Neutrophil (primary cell): Measurements from ENCODE around the gene ACSF3.

Source experiments
- H3K27ac ChIP-seq: fragments of 200-600 bp; sonication (generic); 2 replicates; pipeline ENCODE4 v1.5.1; 2016; ENCODE audit warnings: mild to moderate bottlenecking, moderate library complexity
- H3K27me3 ChIP-seq: fragments of 200-600 bp; sonication (generic); 2 replicates; pipeline ENCODE4 v1.6.0; 2016; ENCODE audit warnings: mild to moderate bottlenecking
- H3K36me3 ChIP-seq: fragments of 200-600 bp; sonication (generic); 2 replicates; pipeline ENCODE4 v1.5.1; 2017
- H3K4me1 ChIP-seq, 2 experiments: fragments of 200-600 bp in 1 of 2; sonication (generic) in 1 of 2; 1 replicate in 1 of 2; 2 replicates in 1 of 2; pipeline versions ENCODE4 v1.5.1 to v1.6.1; 2013 to 2016; ENCODE audit warnings: low read depth in 1 of 2, low read length in 1 of 2, mild to moderate bottlenecking in 1 of 2, moderate library complexity in 1 of 2; ENCODE audit not compliant: control insufficient read depth in 1 of 2, insufficient read depth in 1 of 2
- H3K4me3 ChIP-seq, 2 experiments: fragments of 200-600 bp in 1 of 2; sonication (generic) in 1 of 2; 1 replicate in 1 of 2; 2 replicates in 1 of 2; pipeline ENCODE4 v1.5.1; 2013 to 2016; ENCODE audit warnings: low read depth in 1 of 2, low read length in 1 of 2, mild to moderate bottlenecking in 1 of 2, moderate library complexity in 1 of 2
- H3K9me3 ChIP-seq: fragments of 200-600 bp; sonication (generic); 2 replicates; pipeline ENCODE4 v1.5.1; 2016
- TF ChIP-seq, protein P1 (sequence below): fragments of 200-600 bp; sonication (generic); IDR thresholded peaks from 2 replicates; pipeline ENCODE4 v1.5.1; 2016; ENCODE audit warnings: antibody characterized with exemption

The ACSF3 gene

DNA sequence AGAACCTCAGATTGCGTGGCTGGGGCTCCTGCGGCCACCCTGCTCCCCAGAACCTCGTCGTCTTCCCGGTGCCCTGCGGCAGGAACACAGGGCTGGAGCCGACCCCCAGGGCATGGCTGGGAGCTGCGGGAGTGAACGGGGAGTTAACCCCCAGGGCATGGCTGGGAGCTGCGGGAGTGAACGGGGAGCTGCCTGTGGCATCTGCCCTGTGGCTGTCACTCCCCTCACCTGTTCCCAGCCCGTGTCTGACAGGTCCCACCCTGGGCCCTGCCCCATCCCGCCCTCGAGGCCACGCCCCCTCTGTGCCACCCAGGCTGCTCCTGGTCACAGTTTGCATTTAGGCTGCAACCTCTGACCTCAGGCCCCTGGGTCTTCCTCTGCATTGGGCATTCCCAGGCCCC lies 39.4 kb upstream of the ACSF3 start:
- H3K36me3 ChIP-seq: no peaks in the 10 kb centered on the region
- H3K27me3 ChIP-seq: no peaks in the 10 kb centered on the region
- H3K4me1 ChIP-seq: peaks cover 0 to 5% of the 10 kb centered on the region in 2 experiments
- no peak overlapping the region for H3K4me3 ChIP-seq
- no peaks in the 10 kb centered on the region for H3K9me3 ChIP-seq
- TF ChIP-seq, protein P1, sequence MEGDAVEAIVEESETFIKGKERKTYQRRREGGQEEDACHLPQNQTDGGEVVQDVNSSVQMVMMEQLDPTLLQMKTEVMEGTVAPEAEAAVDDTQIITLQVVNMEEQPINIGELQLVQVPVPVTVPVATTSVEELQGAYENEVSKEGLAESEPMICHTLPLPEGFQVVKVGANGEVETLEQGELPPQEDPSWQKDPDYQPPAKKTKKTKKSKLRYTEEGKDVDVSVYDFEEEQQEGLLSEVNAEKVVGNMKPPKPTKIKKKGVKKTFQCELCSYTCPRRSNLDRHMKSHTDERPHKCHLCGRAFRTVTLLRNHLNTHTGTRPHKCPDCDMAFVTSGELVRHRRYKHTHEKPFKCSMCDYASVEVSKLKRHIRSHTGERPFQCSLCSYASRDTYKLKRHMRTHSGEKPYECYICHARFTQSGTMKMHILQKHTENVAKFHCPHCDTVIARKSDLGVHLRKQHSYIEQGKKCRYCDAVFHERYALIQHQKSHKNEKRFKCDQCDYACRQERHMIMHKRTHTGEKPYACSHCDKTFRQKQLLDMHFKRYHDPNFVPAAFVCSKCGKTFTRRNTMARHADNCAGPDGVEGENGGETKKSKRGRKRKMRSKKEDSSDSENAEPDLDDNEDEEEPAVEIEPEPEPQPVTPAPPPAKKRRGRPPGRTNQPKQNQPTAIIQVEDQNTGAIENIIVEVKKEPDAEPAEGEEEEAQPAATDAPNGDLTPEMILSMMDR: no peak
- H3K27ac ChIP-seq: no peak overlapping the region

DNA sequence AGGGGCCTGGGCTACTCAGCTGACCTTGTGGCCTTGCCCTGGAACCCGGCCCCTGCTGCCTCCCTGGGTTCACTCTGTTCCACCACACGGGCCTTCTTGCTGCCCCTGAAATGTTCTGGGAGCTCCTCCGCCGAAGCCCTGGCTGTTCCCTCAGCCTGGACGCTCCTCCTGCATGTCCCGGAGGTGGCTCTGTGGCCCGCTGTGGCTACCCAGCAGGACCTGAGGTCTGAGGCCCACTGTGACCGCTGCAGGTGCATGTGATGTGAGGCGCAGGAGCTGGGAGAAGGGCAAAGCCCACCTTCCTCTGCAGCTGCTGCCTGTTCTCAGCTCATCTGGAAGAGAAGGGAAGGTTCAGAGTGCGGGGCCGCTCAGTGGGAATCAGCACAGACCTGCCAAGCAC lies 38.9 kb upstream of the ACSF3 start:
- TF ChIP-seq, protein P1: no peak
- Histone ChIP-seq H3K4me3 (no peak overlapping the region), H3K4me1 (peaks cover 0 to 5% of the 10 kb centered on the region in 2 experiments), H3K27ac (no peak overlapping the region), H3K9me3 (no peaks in the 10 kb centered on the region), H3K27me3 (no peaks in the 10 kb centered on the region), H3K36me3 (no peaks in the 10 kb centered on the region)

DNA sequence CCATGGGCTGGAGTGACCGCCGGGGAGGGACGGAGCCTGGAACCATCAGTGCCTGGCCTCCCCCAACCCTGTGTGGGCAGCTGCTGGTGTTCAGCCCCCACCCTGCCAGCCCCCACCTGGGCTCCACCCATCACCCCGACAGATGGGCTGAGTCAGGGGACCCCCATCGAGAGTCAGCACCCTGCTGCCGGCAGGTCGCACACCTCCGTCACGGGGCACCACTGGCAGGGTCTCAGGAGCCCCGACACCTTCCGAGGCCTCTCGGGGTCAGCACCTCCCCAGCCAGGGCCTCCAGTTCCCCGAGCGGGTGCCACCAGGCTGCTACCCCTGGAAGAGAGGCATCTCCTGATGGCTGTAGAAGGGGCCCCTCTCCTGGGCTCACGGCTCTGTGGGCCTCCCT lies 38.3 kb upstream of the ACSF3 start:
- Histone ChIP-seq H3K4me3 (no peak overlapping the region), H3K27ac (no peak overlapping the region), H3K27me3 (no peaks in the 10 kb centered on the region), H3K36me3 (no peaks in the 10 kb centered on the region), H3K9me3 (no peaks in the 10 kb centered on the region), H3K4me1 (peaks cover 0 to 5% of the 10 kb centered on the region in 2 experiments)
- TF ChIP-seq, protein P1: no peak

DNA sequence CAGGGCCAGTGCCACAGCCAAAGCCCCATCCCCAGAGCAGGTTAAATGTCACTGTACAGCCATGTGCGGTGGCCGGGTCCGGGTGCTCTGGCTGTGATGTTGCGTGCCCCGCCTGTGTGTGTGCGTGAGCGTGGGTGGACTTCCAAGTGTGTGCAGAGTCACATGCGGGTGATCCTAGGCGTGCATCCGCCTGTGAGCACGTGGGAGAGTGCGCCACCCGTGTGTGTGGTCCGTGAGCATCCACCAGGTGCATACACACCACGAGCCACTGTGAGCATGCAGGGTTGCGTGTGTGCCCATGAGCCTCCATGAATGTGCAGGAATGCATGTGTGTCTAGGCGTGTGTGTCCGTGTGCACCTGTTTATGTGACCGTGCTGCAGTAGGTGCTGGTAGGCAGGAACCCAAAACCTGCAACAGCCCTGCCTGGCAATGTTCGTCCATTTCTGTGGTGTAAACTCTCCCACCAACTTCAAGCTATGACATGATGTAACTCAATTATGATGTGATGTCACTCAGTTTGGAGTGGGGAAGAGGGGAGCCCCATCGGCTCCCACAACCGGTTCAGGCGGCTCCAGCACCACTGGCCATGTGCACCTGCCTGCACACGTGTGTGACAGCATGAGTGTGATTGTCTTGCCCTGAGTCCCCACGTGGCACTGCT lies 37.6 kb upstream of the ACSF3 start:
- no peaks in the 10 kb centered on the region for H3K27me3 ChIP-seq
- H3K36me3 ChIP-seq: no peaks in the 10 kb centered on the region
- H3K4me3 ChIP-seq: no peak overlapping the region
- no peak overlapping the region for H3K27ac ChIP-seq
- no peaks in the 10 kb centered on the region for H3K9me3 ChIP-seq
- TF ChIP-seq, protein P1: no peak
- H3K4me1 ChIP-seq: peaks cover 0 to 5% of the 10 kb centered on the region in 2 experiments

DNA sequence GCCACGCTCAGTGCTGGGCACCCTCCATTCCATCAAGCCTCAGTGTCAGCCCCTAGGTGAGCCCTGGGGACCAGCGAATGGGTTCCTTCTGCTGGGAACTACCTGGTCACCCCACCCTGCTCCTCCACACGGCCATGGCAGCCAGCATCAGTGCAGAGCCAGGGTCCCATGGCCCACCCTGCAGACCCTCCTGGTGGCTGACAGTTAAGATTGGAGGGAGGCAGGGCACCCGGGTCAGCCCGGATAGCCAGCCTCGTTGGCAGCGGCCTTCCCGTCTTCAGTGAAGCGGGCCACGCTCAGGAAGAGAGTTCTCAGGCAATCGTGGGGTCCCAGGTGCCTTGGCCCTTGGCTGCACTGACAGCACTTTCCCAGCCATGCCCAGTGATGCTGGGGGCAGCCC lies 37.1 kb upstream of the ACSF3 start:
- Histone ChIP-seq H3K27ac (no peak overlapping the region), H3K4me1 (peaks cover 0 to 5% of the 10 kb centered on the region in 2 experiments), H3K9me3 (no peaks in the 10 kb centered on the region), H3K36me3 (no peaks in the 10 kb centered on the region), H3K4me3 (no peak overlapping the region), H3K27me3 (no peaks in the 10 kb centered on the region)
- TF ChIP-seq, protein P1: no peak
